Gastroesophageal sphincter (tissue), 4 donors: ENCODE results near the gene C6orf62. TPM values are rescaled to one million over a fixed set of nuclear protein-coding genes. Genes with fewer than 3 reads are reported as not detected.
"Not testable (repeated sequence)": the region's sequence is repeated elsewhere in the genome, so short reads cannot be mapped to it uniquely, and the experiment has no call there.

Experiments used
- ATAC-seq: fragments of 150-250 bp; one replicate; pipeline ENCODE4 v1.9.1; 2016; ENCODE audit warnings: mild to moderate bottlenecking, moderate library complexity
- H3K27ac ChIP-seq, 4 donors: fragments of 200-600 bp; sonication (generic) in 3 of 4; 1 replicate in 3 of 4; 2 replicates in 1 of 4; pipeline ENCODE4 v1.5.1; 2016 to 2019
- H3K27me3 ChIP-seq: fragments of 200-600 bp; sonication (generic); one replicate; pipeline ENCODE4 v1.5.1; 2019
- H3K36me3 ChIP-seq, 2 donors: fragments of 200-600 bp; sonication (generic); one replicate each; pipeline ENCODE4 v1.5.1; 2019; ENCODE audit warnings: control low read depth in 1 of 2
- H3K4me1 ChIP-seq, 3 donors: fragments of 200-600 bp; sonication (generic); 1 replicate in 2 of 3; 2 replicates in 1 of 3; pipeline ENCODE4 v1.5.1; 2016 to 2019; ENCODE audit warnings: control low read depth in 2 of 3
- H3K4me3 ChIP-seq, 2 donors: fragments of 200-600 bp; sonication (generic); one replicate each; pipeline ENCODE4 v1.5.1; 2019; ENCODE audit warnings: mild to moderate bottlenecking in 1 of 2, moderate library complexity in 1 of 2
- H3K9me3 ChIP-seq, 3 donors: fragments of 200-600 bp; sonication (generic); one replicate each; pipeline ENCODE4 v1.5.1; 2017 to 2019; ENCODE audit warnings: control low read depth in 2 of 3
- EP300 ChIP-seq: sonication (generic); formaldehyde crosslinking; IDR thresholded peaks from one replicate; pipeline ENCODE4 v1.6.1; 2017; ENCODE audit warnings: antibody characterized with exemption, mild to moderate bottlenecking
- POLR2A ChIP-seq, 2 donors: fragments of 450-650 bp; IDR thresholded peaks; one replicate each; pipeline ENCODE4 v1.6.1; 2017; ENCODE audit warnings: antibody characterized with exemption in 2 of 2, mild to moderate bottlenecking in 2 of 2, moderate library complexity in 1 of 2
- POLR2AphosphoS5 ChIP-seq: sonication (generic); formaldehyde crosslinking; IDR thresholded peaks from one replicate; pipeline ENCODE4 v1.6.1; 2017; ENCODE audit warnings: antibody characterized with exemption
- WGBS, 2 donors: methylation state at CpG; one replicate each; pipeline ENCODE4 v1.1.5; 2018; ENCODE audit warnings: low coverage in 1 of 2; 5-methylcytosine and 5-hydroxymethylcytosine counted together
- total RNA-seq, 4 donors: library from RNA; depleted of rRNA; stranded (reverse); fragments of >200 nt; gene quantifications; one replicate each; pipeline ENCODE4 v1.1.0, GENCODE V29; 2016
- TF ChIP-seq, protein P1 (sequence below), 4 experiments: fragments of 200-600 bp in 2 of 4; fragments of 450-650 bp in 2 of 4; sonication (generic) in 1 of 4; IDR thresholded peaks; one replicate each; pipeline ENCODE4 v1.5.1; 2017 to 2019; ENCODE audit warnings: antibody characterized with exemption in 4 of 4, mild to moderate bottlenecking in 2 of 4, moderate library complexity in 2 of 4

Gene C6orf62
- total RNA-seq = 10 to 100 TPM; 32.8 to 65.8 (median 45.2) TPM

DNA sequence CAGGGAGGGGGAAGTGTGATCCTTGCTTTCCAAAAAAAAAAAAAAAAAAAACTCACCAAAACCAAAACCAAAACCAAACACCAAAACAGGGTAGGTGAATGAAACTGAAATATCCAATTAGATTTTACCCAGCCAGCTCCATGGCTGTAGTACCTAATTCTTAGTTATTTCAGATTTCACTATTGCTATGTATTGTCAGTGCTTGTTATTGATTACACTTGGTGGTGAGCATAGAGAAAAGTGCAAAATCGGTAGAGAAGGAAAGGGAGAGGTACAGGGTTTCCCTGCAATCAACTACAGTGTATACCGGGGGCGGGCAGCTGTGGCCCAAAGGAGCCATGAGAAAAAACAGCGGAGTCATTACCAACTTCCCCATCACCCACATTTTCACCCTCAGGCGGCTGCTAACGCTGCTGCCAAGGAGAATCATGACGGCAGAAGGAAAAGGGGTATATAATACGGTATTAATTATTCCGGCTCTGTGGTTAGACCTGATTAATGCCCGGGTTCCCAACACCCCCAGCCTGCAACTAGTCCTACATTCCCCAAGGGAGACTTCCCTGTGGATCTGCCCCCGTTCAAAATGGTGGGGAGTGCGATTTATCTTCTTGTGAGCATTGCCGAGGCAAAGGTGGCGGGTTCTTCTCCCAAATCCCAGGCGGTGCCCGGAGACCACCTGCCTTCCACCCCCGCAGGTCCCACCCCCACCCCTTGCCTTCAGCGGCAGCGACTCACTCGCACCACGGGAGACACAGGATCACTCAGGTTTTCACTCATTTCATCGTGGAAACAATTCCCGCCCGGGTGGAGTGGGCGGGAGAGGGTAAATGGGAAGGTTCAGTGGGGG is at the start of gene C6orf62:
Gene C6orf62, minus strand, starts transcription at position 30 of the 847 bp plus-strand sequence. CDS start 486 bp downstream, outside the sequence.
- Histone ChIP-seq H3K4me3 (peak within 1 kb of the TSS; percentile 81 to 84), H3K27ac (peak within 1 kb of the TSS; percentile 92 to 99 (median 97)), H3K36me3 (peaks cover 0 to 17% of the 10 kb centered on the region in 2 donors), H3K4me1 (peaks cover 9 to 56% (median 17%) of the 10 kb centered on the region in 3 donors), H3K27me3 (no peaks in the 10 kb centered on the region), H3K9me3 (no peaks in the 10 kb centered on the region)
- WGBS, 2 donors = 0% methylated on average over 7 to 19 of the region's 25 CpGs
- no peak for ATAC-seq
- TF ChIP-seq POLR2AphosphoS5 (no peak), POLR2A (IDR thresholded peaks at IDR 0.05) (no peak), EP300 (no peak)
- TF ChIP-seq, protein P1, sequence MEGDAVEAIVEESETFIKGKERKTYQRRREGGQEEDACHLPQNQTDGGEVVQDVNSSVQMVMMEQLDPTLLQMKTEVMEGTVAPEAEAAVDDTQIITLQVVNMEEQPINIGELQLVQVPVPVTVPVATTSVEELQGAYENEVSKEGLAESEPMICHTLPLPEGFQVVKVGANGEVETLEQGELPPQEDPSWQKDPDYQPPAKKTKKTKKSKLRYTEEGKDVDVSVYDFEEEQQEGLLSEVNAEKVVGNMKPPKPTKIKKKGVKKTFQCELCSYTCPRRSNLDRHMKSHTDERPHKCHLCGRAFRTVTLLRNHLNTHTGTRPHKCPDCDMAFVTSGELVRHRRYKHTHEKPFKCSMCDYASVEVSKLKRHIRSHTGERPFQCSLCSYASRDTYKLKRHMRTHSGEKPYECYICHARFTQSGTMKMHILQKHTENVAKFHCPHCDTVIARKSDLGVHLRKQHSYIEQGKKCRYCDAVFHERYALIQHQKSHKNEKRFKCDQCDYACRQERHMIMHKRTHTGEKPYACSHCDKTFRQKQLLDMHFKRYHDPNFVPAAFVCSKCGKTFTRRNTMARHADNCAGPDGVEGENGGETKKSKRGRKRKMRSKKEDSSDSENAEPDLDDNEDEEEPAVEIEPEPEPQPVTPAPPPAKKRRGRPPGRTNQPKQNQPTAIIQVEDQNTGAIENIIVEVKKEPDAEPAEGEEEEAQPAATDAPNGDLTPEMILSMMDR (IDR thresholded peaks at IDR 0.05) = no peak

DNA sequence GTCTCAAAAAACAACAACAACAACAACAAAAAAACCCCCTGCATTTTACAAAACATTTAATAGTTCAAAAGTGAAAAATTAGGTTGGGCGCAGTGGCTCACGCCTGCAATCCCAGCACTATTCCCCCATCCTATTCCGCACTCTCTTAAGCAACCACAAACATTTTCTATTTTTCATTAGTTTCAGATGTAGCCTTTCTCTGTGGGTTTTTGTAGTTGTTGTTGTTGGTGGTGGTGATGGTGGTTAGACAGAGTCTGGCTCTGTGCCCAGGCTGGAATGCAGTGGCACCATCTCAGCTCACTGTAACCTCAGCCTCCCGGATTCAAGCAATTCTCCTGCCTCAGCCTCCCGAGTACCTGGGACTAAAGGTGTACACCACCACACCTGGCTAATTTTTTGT is 49.4 kb upstream of the C6orf62 start:
- no peaks in the 10 kb centered on the region for H3K4me1 ChIP-seq
- 92 to 94% methylated on average over 4 to 5 of the region's 5 CpGs for WGBS, 2 donors
- H3K36me3 ChIP-seq = no peaks in the 10 kb centered on the region
- H3K9me3 ChIP-seq = no peaks in the 10 kb centered on the region
- H3K27ac ChIP-seq = no peak overlapping the region
- ATAC-seq = no peak
- no peaks in the 10 kb centered on the region for H3K27me3 ChIP-seq
- H3K4me3 ChIP-seq = no peak overlapping the region
- TF ChIP-seq, protein P1 (IDR thresholded peaks at IDR 0.05) = no peak
- TF ChIP-seq POLR2A (IDR thresholded peaks at IDR 0.05) = no peak
- TF ChIP-seq EP300 = no peak
- TF ChIP-seq POLR2AphosphoS5 = no peak

DNA sequence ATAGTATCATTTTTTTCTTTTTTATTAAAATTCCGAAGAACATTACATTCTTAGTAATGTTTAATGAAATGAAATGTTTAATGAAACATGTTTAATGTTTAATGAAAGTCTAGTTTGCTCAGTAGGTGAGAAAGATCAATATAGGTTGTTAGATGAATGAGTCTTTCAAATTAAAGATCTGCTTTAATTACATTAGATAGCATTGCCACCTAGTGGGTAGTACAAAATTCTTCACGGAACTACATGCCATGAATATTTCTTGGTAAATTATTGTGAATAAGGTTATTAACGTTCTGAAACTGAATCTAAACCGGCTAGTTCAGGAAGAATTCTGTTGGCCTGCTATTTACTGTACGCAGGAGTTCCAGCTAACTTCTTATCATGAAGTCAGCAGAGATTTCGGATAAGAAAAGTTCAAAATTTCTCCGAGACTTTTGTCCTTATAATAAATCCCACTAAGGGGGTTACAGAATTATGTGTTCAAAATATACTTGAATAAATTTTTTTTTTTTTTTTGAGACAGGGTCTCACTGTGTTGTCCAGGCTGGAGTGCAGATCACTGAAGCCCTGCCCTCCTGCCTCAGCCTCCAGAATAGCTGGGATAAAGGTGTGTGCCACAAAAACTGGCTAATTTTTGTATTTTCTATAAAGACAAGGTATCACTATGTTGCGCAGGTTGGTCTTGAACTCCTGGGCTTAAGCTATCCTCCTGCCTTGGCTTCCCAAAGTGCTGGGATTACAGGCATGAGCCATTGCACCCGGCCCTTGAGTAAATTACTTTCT is 47.9 kb upstream of the C6orf62 start:
- H3K36me3 ChIP-seq = no peaks in the 10 kb centered on the region
- H3K9me3 ChIP-seq = no peaks in the 10 kb centered on the region
- no peak overlapping the region for H3K27ac ChIP-seq
- no peak for ATAC-seq
- no peaks in the 10 kb centered on the region for H3K4me1 ChIP-seq
- WGBS, 2 donors = 52 to 59% methylated on average over 9 of the region's 9 CpGs
- TF ChIP-seq, protein P1 (IDR thresholded peaks at IDR 0.05) = peak in 3 of 4 experiments; percentile 43 to 46 (median 45)
- no peak for TF ChIP-seq POLR2A (IDR thresholded peaks at IDR 0.05)
- TF ChIP-seq EP300 = no peak
- no peaks in the 10 kb centered on the region for H3K27me3 ChIP-seq
- H3K4me3 ChIP-seq = no peak overlapping the region

DNA sequence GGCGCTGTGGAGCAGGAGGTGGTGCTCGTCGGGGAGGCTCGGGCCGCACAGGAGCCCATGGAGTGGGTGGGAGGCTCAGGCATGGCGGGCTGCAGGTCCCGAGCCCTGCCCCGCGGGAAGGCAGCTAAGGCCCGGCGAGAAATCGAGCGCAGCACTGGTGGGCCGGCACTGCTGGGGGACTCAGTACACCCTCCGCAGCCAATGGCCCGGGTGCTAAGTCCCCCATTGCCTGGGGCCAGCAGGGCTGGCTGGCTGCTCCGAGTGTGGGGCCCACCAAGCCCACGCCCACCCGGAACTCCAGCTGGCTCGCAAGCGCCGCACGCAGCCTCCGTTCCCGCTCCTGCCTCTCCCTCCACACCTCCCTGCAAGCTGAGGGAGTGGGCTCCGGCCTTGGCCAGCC is 47.0 kb upstream of the C6orf62 start:
- not testable (repeated sequence) for H3K36me3 ChIP-seq, H3K27ac ChIP-seq, H3K9me3 ChIP-seq, ATAC-seq, H3K4me1 ChIP-seq, H3K27me3 ChIP-seq, H3K4me3 ChIP-seq
- no CpG with 5 or more reads among the region's 26 CpGs for WGBS, 2 donors

DNA sequence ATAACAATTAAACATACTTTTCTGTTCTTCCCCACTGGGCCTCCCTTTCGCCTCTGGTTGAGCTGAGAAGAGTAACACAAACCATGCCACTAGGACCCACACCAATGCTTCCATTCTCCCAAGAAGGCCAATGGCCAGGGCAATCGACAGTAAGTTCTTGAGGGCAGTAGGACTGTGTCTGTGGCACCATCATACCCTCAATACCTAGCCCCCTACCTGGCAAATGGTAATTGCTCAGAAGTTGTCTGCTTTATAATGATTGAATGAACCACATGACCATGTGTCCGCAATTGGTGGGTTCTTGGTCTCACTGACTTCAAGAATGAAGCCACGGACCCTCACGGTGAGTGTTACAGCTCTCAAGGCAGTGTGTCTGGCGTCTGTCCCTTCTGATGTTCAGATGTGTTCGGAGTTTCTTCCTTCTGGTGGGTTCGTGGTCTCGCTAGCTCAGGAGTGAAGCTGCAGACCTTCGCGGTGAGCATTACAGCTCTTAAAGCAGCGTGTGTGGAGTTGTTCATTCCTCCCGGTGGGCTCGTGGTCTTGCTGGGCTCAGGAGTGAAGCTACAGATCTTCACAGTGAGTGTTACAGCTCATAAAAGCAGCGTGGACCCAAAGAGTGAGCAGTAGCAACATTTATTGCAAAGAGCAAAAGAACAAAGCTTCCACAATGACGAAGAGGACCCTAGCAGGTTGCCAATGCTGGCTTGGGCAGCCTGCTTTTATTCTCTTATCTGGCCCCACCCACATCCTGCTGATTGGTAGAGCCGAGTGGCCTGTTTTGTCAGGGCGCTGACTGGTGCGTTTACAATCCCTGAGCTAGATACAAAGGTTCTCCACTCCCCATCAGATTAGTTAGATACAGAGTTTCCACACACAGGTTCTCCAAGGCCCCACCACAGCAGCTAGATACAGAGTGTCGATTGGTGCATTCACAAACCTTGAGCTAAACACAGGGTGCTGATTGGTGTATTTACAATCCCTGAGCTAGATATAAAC is 46.2 kb upstream of the C6orf62 start:
- H3K4me3 ChIP-seq, H3K27me3 ChIP-seq, H3K4me1 ChIP-seq, ATAC-seq, H3K27ac ChIP-seq, H3K36me3 ChIP-seq, H3K9me3 ChIP-seq: not testable (repeated sequence)
- 40 to 77% methylated on average over 1 to 5 of the region's 20 CpGs for WGBS, 2 donors
